Activated naive CD4-positive, alpha-beta T cell treated with anti-CD3 and anti-CD28 coated beads, Interleukin-2, amount 10 ng/mL, durations not matched to agents 5 hours and 36 hours (primary cell): ENCODE measurements around the gene TBC1D3D. TPM values are rescaled to one million over a fixed set of nuclear protein-coding genes. Genes with fewer than 3 reads are reported as not detected.

Experiments used
- total RNA-seq, 2 experiments: library from RNA; stranded (reverse); gene quantifications; one replicate each; pipeline ENCODE4 v1.2.3, GENCODE V29; 2021

TBC1D3D gene
- under 1 TPM; 0.22 to 0.63 TPM for total RNA-seq

GRCh38 chr17:38003676-38004075, at the start of gene TBC1D3D:
TBC1D3D (plus strand) TSS chr17:38003976; CDS start chr17:38005561, 1,585 bp downstream.

GRCh38 chr17:37988960-37989359, 14.8 kb upstream of the TBC1D3D start, which contains the start of gene TBC1D3L:
TBC1D3L (minus strand) TSS chr17:37989060; CDS start chr17:37987520, 1,540 bp downstream.

Other genes with a start within 250 kb of the TBC1D3D start
- gene TBC1D3K, start 79.6 kb upstream of the TBC1D3D start, total RNA-seq: not detected
- 10 to 100 TPM; 22.0 to 22.8 TPM for gene TBC1D3L, start 14.9 kb upstream of the TBC1D3D start, total RNA-seq
- not detected for gene TBC1D3C, start 64.7 kb downstream of the TBC1D3D start, total RNA-seq
- not detected for gene TBC1D3E, start 124.0 kb downstream of the TBC1D3D start, total RNA-seq
- gene TBC1D3, start 188.6 kb downstream of the TBC1D3D start, total RNA-seq: not detected